ENCODE results near the gene HLA-DRB1.
"Not testable (repeated sequence)": the region's sequence is repeated elsewhere in the genome, so short reads cannot be mapped to it uniquely, and the experiment has no call there.

Gene HLA-DRB1

DNA sequence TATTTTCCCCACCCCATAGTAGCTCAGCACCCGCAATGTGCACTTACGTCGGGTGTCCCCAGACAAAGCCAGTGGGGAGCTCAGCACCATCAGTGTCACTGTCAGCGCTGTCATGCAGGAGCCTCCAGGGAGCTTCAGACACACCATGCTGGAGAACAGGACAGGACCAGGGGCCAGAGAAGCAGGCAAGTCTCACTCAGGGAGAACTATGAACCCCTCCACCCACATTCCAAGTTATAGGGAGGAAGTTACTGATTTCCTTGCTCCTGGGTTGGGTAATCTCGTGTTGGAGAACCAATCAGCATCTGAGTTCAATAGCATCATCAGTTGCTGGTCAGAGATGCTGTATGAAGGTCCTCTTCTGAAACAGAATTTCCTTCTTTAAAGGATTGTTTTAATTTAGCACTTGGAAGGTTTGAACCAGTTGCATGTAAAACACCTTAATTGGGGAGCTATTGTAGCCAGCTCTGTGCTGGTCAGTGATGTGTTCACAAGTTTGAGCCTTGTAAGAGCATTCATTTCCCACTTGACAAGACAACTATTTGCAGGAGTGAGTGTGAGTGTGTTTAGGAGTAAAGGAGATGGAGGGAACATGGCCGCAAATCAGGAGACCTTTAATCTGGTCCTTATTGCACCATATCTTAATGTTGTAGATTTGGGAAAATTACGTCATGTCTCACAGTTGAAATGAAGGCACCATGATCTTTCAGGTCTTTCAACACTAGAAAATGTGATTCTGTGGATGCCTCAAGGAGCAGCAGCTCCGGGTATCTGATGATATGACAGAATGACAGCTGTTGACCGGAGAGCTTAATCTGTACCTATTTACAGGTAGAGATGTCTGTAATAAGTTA lies at the start of gene HLA-DRB1:
Gene HLA-DRB1, minus strand, starts transcription at position 253 of the 854 bp plus-strand sequence. Its CDS starts 106 bp downstream, at position 147.
- Histone ChIP-seq H3K36me3 (no peaks in the 10 kb centered on the region), H3K27me3 (no peaks in the 10 kb centered on the region), H3K9me3 (no peaks in the 10 kb centered on the region), H3K4me1 (no peaks in the 10 kb centered on the region), H3K4me3 (no peak within 1 kb of the TSS), H3K27ac (no peak within 1 kb of the TSS)
- intact Hi-C loops (cut with DNase I; ENCODE audit: low total_unique reads), result loop anchor here (10.0 kb wide), 1 partner anchor 55 kb away; the partner anchor contains the start of gene HLA-DRB5
- TF ChIP-seq, protein P1, sequence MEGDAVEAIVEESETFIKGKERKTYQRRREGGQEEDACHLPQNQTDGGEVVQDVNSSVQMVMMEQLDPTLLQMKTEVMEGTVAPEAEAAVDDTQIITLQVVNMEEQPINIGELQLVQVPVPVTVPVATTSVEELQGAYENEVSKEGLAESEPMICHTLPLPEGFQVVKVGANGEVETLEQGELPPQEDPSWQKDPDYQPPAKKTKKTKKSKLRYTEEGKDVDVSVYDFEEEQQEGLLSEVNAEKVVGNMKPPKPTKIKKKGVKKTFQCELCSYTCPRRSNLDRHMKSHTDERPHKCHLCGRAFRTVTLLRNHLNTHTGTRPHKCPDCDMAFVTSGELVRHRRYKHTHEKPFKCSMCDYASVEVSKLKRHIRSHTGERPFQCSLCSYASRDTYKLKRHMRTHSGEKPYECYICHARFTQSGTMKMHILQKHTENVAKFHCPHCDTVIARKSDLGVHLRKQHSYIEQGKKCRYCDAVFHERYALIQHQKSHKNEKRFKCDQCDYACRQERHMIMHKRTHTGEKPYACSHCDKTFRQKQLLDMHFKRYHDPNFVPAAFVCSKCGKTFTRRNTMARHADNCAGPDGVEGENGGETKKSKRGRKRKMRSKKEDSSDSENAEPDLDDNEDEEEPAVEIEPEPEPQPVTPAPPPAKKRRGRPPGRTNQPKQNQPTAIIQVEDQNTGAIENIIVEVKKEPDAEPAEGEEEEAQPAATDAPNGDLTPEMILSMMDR (IDR thresholded peaks at IDR 0.05), result no peak
- DNase-seq, result no peak

DNA sequence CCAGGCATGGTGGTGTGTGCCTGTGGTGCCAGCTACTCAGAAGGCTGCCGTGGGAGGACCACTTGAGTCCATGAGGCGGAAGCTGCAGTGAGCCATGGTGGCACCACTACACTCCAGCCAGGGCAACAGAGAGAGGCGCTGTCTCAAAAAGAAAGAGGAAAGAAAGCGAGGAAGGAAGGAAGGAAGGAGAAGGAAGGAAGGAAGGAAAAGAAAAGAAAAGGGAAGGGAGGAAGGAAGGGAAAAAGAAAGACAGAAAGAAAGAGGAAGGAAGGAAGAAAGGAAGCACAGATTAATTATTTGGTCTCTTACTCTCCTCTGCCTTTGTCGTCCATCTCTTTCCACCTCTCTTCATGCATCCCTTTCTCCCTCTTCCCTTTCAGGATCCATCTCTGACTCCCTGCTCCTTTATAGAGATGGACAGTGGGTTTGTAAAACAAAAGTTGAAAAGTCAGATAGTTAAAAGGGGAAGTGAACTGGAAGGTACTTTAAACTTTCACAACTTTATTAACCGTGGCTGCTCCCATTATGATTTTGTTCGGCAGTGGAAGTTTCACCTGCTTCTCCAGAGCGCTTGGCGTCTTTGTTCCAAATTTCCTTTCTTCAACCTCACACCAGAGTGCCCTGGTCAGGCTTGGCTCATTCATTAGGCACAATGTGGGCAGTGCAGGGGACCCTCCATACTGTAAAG lies 49.0 kb upstream of the HLA-DRB1 start:
- no peaks in the 10 kb centered on the region for H3K27me3 ChIP-seq
- intact Hi-C loops (cut with DNase I; ENCODE audit: low total_unique reads), result no loop called here
- H3K4me3 ChIP-seq, result no peak overlapping the region
- no peaks in the 10 kb centered on the region for H3K4me1 ChIP-seq
- TF ChIP-seq, protein P1 (IDR thresholded peaks at IDR 0.05), result no peak
- no peaks in the 10 kb centered on the region for H3K9me3 ChIP-seq
- DNase-seq, result no peak
- no peak overlapping the region for H3K27ac ChIP-seq
- no peaks in the 10 kb centered on the region for H3K36me3 ChIP-seq

GRCh38 chr6:32637883-32638282 lies 48.2 kb upstream of the HLA-DRB1 start:
- H3K9me3 ChIP-seq, result no peaks in the 10 kb centered on the region
- H3K4me3 ChIP-seq, result no peak overlapping the region
- intact Hi-C loops (cut with DNase I; ENCODE audit: low total_unique reads), result no loop called here
- H3K27ac ChIP-seq, result no peak overlapping the region
- TF ChIP-seq, protein P1 (IDR thresholded peaks at IDR 0.05), result no peak
- no peaks in the 10 kb centered on the region for H3K36me3 ChIP-seq
- no peaks in the 10 kb centered on the region for H3K27me3 ChIP-seq
- H3K4me1 ChIP-seq, result no peaks in the 10 kb centered on the region
- DNase-seq, result no peak

- Histone ChIP-seq H3K36me3 (no peaks in the 10 kb centered on the region), H3K27me3 (no peaks in the 10 kb centered on the region), H3K9me3 (no peaks in the 10 kb centered on the region), H3K4me1 (no peaks in the 10 kb centered on the region), H3K4me3 (no peak within 1 kb of the TSS), H3K27ac (no peak within 1 kb of the TSS)
- DNase-seq, result peak in 1 of 2 donors; percentile 20
- intact Hi-C loops (cut with DNase I; ENCODE audit: low total_unique reads), result no loop called here
- TF ChIP-seq, protein P1 (IDR thresholded peaks at IDR 0.05), result no peak
Observed at GRCh38 chr6:32637219-32637880, 47.7 kb upstream of the HLA-DRB1 start, which contains the start of gene HLA-DQA1. Gene HLA-DQA1 (plus strand): TSS chr6:32637406. CDS start chr6:32637459, 53 bp downstream.

- no peak for DNase-seq
- intact Hi-C loops (cut with DNase I; ENCODE audit: low total_unique reads), result no loop called here
Observed at GRCh38 chr6:32635526-32636123, 46.0 kb upstream of the HLA-DRB1 start.

GRCh38 chr6:32629793-32630192 lies 40.1 kb upstream of the HLA-DRB1 start:
- H3K9me3 ChIP-seq; DNase-seq; H3K4me3 ChIP-seq; H3K27me3 ChIP-seq; intact Hi-C loops (cut with DNase I; ENCODE audit: low total_unique reads); H3K36me3 ChIP-seq; H3K4me1 ChIP-seq; H3K27ac ChIP-seq: not testable (repeated sequence)

More at GRCh38 chr6:32635526-32636123, 46.0 kb upstream of the HLA-DRB1 start:
- Histone ChIP-seq H3K27ac (no peak overlapping the region), H3K9me3 (no peaks in the 10 kb centered on the region), H3K27me3 (no peaks in the 10 kb centered on the region), H3K36me3 (no peaks in the 10 kb centered on the region), H3K4me1 (no peaks in the 10 kb centered on the region), H3K4me3 (no peak overlapping the region)
- TF ChIP-seq, protein P1 (IDR thresholded peaks at IDR 0.05), result no peak

Measured in tibial artery (tissue), 4 donors.